BLaER1 treated with 17β-estradiol and CSF1 and Interleukin-3, amounts not matched to agents 10 nM and 100 nM (cell line): ENCODE measurements around the gene TCF23.
A peak's percentile ranks its signal among the peaks of the same experiment; 100 is the strongest.
"Not testable (repeated sequence)": the region's sequence is repeated elsewhere in the genome, so short reads cannot be mapped to it uniquely, and the experiment has no call there.

Source experiments
- H3K27ac ChIP-seq, 11 experiments: shearing (Covaris generic); formaldehyde crosslinking; 2 replicates each; pipeline ENCODE4 v1.8.1; 2022
- H3K27me3 ChIP-seq, 11 experiments: shearing (Covaris generic); formaldehyde crosslinking; 2 replicates each; pipeline ENCODE4 v1.8.1; 2022
- H3K36me3 ChIP-seq, 11 experiments: shearing (Covaris generic); formaldehyde crosslinking; 2 replicates each; pipeline ENCODE4 v1.8.1; 2022
- H3K4me1 ChIP-seq, 10 experiments: shearing (Covaris generic); formaldehyde crosslinking; 2 replicates each; pipeline ENCODE4 v1.8.1; 2022
- H3K4me2 ChIP-seq, 11 experiments: shearing (Covaris generic); formaldehyde crosslinking; 2 replicates each; pipeline ENCODE4 v1.8.1; 2022
- H3K4me3 ChIP-seq, 10 experiments: shearing (Covaris generic); formaldehyde crosslinking; 2 replicates each; pipeline ENCODE4 v1.8.1; 2022
- H3K9ac ChIP-seq, 11 experiments: shearing (Covaris generic); formaldehyde crosslinking; 2 replicates each; pipeline ENCODE4 v1.8.1; 2022
- H3K9me3 ChIP-seq, 11 experiments: shearing (Covaris generic); formaldehyde crosslinking; replicated peaks in 1 of 11; 2 replicates each; pipeline ENCODE4 v1.8.1; 2022
- H4K20me1 ChIP-seq, 11 experiments: shearing (Covaris generic); formaldehyde crosslinking; 2 replicates each; pipeline ENCODE4 v1.8.1; 2022
- Cebpa-rat ChIP-seq, 11 experiments: shearing (Covaris generic); IDR thresholded peaks; 2 replicates each; pipeline ENCODE4 v1.8.1; 2022

TCF23 gene

GRCh38 chr2:27194538-27195354 lies 45.9 kb downstream of the TCF23 start:
- Histone ChIP-seq H3K4me2 (no peak overlapping the region), H3K27ac (peak overlapping the region in 2 of 11 experiments; percentile 34 to 43; a peak in 3 of 22 replicates)

DNA sequence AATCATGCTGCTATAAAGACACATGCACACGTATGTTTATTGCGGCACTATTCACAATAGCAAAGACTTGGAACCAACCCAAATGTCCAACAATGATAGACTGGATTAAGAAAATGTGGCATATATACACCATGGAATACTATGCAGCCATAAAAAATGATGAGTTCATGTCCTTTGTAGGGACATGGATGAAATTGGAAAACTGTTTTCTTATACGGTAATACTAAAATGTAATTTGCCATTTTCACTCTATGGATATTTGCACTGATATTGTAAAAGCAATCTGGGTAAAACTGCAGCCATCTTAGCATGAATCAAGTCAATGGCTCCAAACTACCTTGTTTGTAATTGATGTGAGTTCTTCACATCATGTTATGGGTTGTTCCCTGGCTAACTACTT lies 47.0 kb downstream of the TCF23 start:
- H3K9ac ChIP-seq, H3K4me2 ChIP-seq, H3K27me3 ChIP-seq, H3K27ac ChIP-seq, H3K9me3 ChIP-seq, H4K20me1 ChIP-seq, H3K4me3 ChIP-seq: not testable (repeated sequence)
- H3K4me1 ChIP-seq = peaks cover 0 to 19% (median 12%) of the 10 kb centered on the region in 10 experiments; a peak in 15 of 20 replicates
- peaks cover 13 to 23% (median 21%) of the 10 kb centered on the region in 11 experiments for H3K36me3 ChIP-seq

More at GRCh38 chr2:27194538-27195354, 45.9 kb downstream of the TCF23 start:
- peaks cover 0 to 19% (median 12%) of the 10 kb centered on the region in 10 experiments; a peak in 15 of 20 replicates for H3K4me1 ChIP-seq
- H4K20me1 ChIP-seq = no peaks in the 10 kb centered on the region; a peak in 1 of 22 replicates
- H3K9me3 ChIP-seq = no peaks in the 10 kb centered on the region
- no peak overlapping the region for H3K9ac ChIP-seq
- no peak overlapping the region for H3K4me3 ChIP-seq
- no peak for TF ChIP-seq Cebpa-rat (IDR thresholded peaks at IDR 0.05)
- peaks cover 5 to 13% (median 12%) of the 10 kb centered on the region in 11 experiments for H3K36me3 ChIP-seq
- no peaks in the 10 kb centered on the region for H3K27me3 ChIP-seq

- H3K4me2 ChIP-seq, H3K9me3 ChIP-seq, H3K9ac ChIP-seq, H3K27ac ChIP-seq, H3K4me3 ChIP-seq, H3K27me3 ChIP-seq: not testable (repeated sequence)
- peaks cover 35 to 46% (median 43%) of the 10 kb centered on the region in 11 experiments for H3K36me3 ChIP-seq
- H4K20me1 ChIP-seq = peaks cover 0 to 17% (median 5%) of the 10 kb centered on the region in 11 experiments; a peak in 5 of 22 replicates
- peaks cover 0 to 18% (median 14%) of the 10 kb centered on the region in 10 experiments; a peak in 15 of 20 replicates for H3K4me1 ChIP-seq
Observed at GRCh38 chr2:27198068-27198467, 49.3 kb downstream of the TCF23 start.

DNA sequence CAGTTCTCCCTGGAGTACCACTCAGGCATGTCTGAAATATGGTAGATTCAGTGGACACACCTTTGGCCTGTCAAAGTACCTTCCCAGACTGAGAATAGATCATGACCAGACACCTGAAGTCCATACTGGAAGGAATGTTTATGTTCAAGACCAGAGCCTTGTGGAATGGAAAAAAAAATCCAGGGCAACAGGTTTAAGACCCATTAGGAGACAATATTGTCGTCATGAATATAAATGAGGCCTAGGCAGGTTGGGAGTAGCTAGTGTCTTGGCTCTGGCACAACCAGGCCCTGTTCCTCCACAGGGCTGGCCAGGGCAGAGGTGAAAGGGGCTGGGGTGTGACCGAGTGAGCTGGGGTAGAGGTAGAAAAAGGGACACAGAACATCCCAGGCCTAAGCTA lies 49.8 kb downstream of the TCF23 start:
- Histone ChIP-seq H3K27me3 (no peaks in the 10 kb centered on the region), H3K27ac (no peak overlapping the region), H3K4me3 (no peak overlapping the region), H3K9me3 (no peaks in the 10 kb centered on the region), H3K4me1 (peaks cover 0 to 15% (median 10%) of the 10 kb centered on the region in 10 experiments; a peak in 15 of 20 replicates), H4K20me1 (peaks cover 0 to 22% (median 11%) of the 10 kb centered on the region in 11 experiments; a peak in 8 of 22 replicates), H3K36me3 (peaks cover 41 to 52% (median 49%) of the 10 kb centered on the region in 11 experiments), H3K4me2 (no peak overlapping the region), H3K9ac (no peak overlapping the region)
- TF ChIP-seq Cebpa-rat (IDR thresholded peaks at IDR 0.05) = no peak

GRCh38 chr2:27199241-27199640 lies 50.4 kb downstream of the TCF23 start:
- Histone ChIP-seq H3K4me3 (no peak overlapping the region), H4K20me1 (peaks cover 0 to 28% (median 11%) of the 10 kb centered on the region in 11 experiments; a peak in 10 of 22 replicates), H3K27me3 (no peaks in the 10 kb centered on the region), H3K4me2 (no peak overlapping the region), H3K36me3 (peaks cover 47 to 58% (median 55%) of the 10 kb centered on the region in 11 experiments), H3K9ac (no peak overlapping the region), H3K4me1 (peaks cover 0 to 10% (median 4%) of the 10 kb centered on the region in 10 experiments; a peak in 8 of 20 replicates), H3K27ac (no peak overlapping the region), H3K9me3 (no peaks in the 10 kb centered on the region)
- no peak for TF ChIP-seq Cebpa-rat (IDR thresholded peaks at IDR 0.05)

DNA sequence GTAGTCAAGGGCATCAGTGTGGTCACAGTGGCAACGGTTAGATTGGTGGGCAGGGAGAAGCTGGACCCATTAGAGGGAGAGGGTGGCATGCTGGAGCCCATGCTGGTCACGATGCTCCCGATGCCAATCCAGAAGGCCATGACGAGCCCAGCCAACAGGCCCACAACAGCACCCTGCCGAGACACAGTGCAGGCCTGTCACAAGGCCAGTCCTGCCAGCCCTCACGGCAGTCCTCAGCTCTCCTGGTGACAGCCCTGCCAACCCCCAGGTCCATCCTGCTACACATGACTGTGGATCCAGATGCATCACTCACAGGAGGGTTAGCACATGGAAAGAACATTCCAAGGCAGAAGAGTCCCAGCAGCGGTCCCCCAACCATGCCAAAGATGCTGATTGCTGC lies 52.9 kb downstream of the TCF23 start:
- H3K4me3 ChIP-seq = no peak overlapping the region
- no peak overlapping the region for H3K27ac ChIP-seq
- H3K4me1 ChIP-seq = peaks cover 0 to 10% (median 0%) of the 10 kb centered on the region in 10 experiments; a peak in 4 of 20 replicates
- H3K9me3 ChIP-seq = no peaks in the 10 kb centered on the region
- TF ChIP-seq Cebpa-rat (IDR thresholded peaks at IDR 0.05) = no peak
- peaks cover 0 to 53% (median 19%) of the 10 kb centered on the region in 11 experiments; a peak in 12 of 22 replicates for H4K20me1 ChIP-seq
- peaks cover 71 to 82% (median 80%) of the 10 kb centered on the region in 11 experiments for H3K36me3 ChIP-seq
- no peak overlapping the region; a peak in 2 of 22 replicates for H3K9ac ChIP-seq
- H3K4me2 ChIP-seq = no peak overlapping the region
- no peaks in the 10 kb centered on the region for H3K27me3 ChIP-seq

- peaks cover 0 to 19% (median 0%) of the 10 kb centered on the region in 10 experiments; a peak in 7 of 20 replicates for H3K4me1 ChIP-seq
- H3K36me3 ChIP-seq = peaks cover 83 to 94% (median 91%) of the 10 kb centered on the region in 11 experiments
- no peaks in the 10 kb centered on the region for H3K9me3 ChIP-seq
- H3K27me3 ChIP-seq = no peaks in the 10 kb centered on the region
- no peak overlapping the region for H3K27ac ChIP-seq
- H3K4me2 ChIP-seq = no peak overlapping the region
- no peak for TF ChIP-seq Cebpa-rat (IDR thresholded peaks at IDR 0.05)
- H4K20me1 ChIP-seq = peaks cover 0 to 64% (median 28%) of the 10 kb centered on the region in 11 experiments; a peak in 12 of 22 replicates
- H3K9ac ChIP-seq = no peak overlapping the region
- no peak overlapping the region for H3K4me3 ChIP-seq
Observed at GRCh38 chr2:27202854-27203253, 54.0 kb downstream of the TCF23 start.

DNA sequence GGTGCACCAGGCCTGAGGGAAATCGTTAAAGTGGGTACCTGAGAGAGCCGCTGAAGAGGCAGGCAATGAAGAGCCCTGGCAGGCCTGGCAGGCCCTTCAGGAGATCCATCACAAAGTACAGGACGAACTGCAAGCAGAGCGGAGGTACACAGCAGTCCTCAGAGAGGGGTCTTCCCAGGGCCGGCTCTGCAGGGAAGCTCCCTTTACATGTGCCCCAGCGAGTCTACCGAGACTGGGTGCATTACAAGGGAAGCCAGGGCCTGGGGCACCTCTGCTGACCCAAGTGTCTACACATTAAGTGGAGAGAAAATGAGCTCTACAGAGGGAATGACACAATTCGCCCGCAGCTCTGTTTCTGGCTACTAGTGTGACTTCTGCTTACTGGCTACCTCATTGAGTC lies 54.9 kb downstream of the TCF23 start:
- peaks cover 0 to 73% (median 28%) of the 10 kb centered on the region in 11 experiments; a peak in 12 of 22 replicates for H4K20me1 ChIP-seq
- no peaks in the 10 kb centered on the region for H3K9me3 ChIP-seq
- H3K4me2 ChIP-seq = no peak overlapping the region
- peaks cover 92 to 100% (median 98%) of the 10 kb centered on the region in 11 experiments for H3K36me3 ChIP-seq
- no peak overlapping the region for H3K4me3 ChIP-seq
- no peak for TF ChIP-seq Cebpa-rat (IDR thresholded peaks at IDR 0.05)
- H3K27ac ChIP-seq = no peak overlapping the region
- H3K27me3 ChIP-seq = no peaks in the 10 kb centered on the region
- peaks cover 0 to 28% (median 5%) of the 10 kb centered on the region in 10 experiments; a peak in 12 of 20 replicates for H3K4me1 ChIP-seq
- H3K9ac ChIP-seq = no peak overlapping the region

GRCh38 chr2:27204566-27204965 lies 55.8 kb downstream of the TCF23 start:
- Histone ChIP-seq H3K9me3 (no peaks in the 10 kb centered on the region), H3K27me3 (no peaks in the 10 kb centered on the region), H3K9ac (no peak overlapping the region), H3K4me3 (no peak overlapping the region), H3K27ac (no peak overlapping the region), H3K36me3 (peaks cover 89 to 100% (median 98%) of the 10 kb centered on the region in 11 experiments), H3K4me1 (peaks cover 6 to 36% (median 12%) of the 10 kb centered on the region in 10 experiments), H4K20me1 (peaks cover 0 to 81% (median 28%) of the 10 kb centered on the region in 11 experiments; a peak in 12 of 22 replicates), H3K4me2 (no peak overlapping the region)
- TF ChIP-seq Cebpa-rat (IDR thresholded peaks at IDR 0.05) = no peak
